Retinal pigment epithelial cell (primary cell): ENCODE results near the gene MRPS21.

ENCODE experiments used
- DNase-seq: peaks from one replicate; pipeline ENCODE4 v3.0.0-alpha.2; 2010; ENCODE audit warnings: low read depth
- H3K4me3 ChIP-seq: 2 replicates; pipeline ENCODE4 v1.5.1; 2011; ENCODE audit warnings: mild to moderate bottlenecking, low read length, control low read depth, moderate library complexity
- CTCF ChIP-seq: conservative IDR thresholded peaks from 2 replicates; pipeline ENCODE4 v1.5.1; 2011; ENCODE audit warnings: low read depth, low read length, control low read depth, inconsistent platforms

Gene MRPS21

GRCh38 chr1:150293433-150294253, at the start of gene MRPS21:
Gene MRPS21, plus strand, starts transcription at chr1:150293861. Its CDS starts 506 bp downstream, at chr1:150294367.
- peak within 1 kb of the TSS; percentile 97 for H3K4me3 ChIP-seq
- peak; percentile 70 for DNase-seq
- TF ChIP-seq CTCF = no peak

GRCh38 chr1:150249936-150250335, 43.7 kb upstream of the MRPS21 start:
- DNase-seq = no peak
- TF ChIP-seq CTCF = no peak
- H3K4me3 ChIP-seq = no peak overlapping the region

GRCh38 chr1:150256198-150256553, 37.5 kb upstream of the MRPS21 start:
- TF ChIP-seq CTCF = no peak
- H3K4me3 ChIP-seq = peak overlapping the region; percentile 54
- no peak for DNase-seq

GRCh38 chr1:150256554-150257341, 36.9 kb upstream of the MRPS21 start:
- H3K4me3 ChIP-seq = peak overlapping the region; percentile 54
- DNase-seq = peak; percentile 55
- no peak for TF ChIP-seq CTCF

GRCh38 chr1:150257624-150258585, 35.8 kb upstream of the MRPS21 start, which contains the start of gene CA14:
Gene CA14, plus strand, starts transcription at chr1:150257774. Its CDS starts 355 bp downstream, at chr1:150258129.
- no peak for DNase-seq
- no peak for TF ChIP-seq CTCF
- peak within 1 kb of the TSS; percentile 54 for H3K4me3 ChIP-seq

GRCh38 chr1:150259217-150259616, 34.4 kb upstream of the MRPS21 start:
- no peak for TF ChIP-seq CTCF
- H3K4me3 ChIP-seq = peak overlapping the region; percentile 33
- no peak for DNase-seq
